Mesendoderm (in vitro differentiated cells): ENCODE results near the gene ARHGAP32.

Experiments
- DNase-seq: peaks from one replicate; pipeline ENCODE4 v3.0.0; 2013
- H2AK5ac ChIP-seq: 2 replicates; pipeline ENCODE4 v1.6.1; 2013; ENCODE audit warnings: low read length, inconsistent platforms
- H2BK120ac ChIP-seq: 2 replicates; pipeline ENCODE4 v1.6.1; 2013; ENCODE audit warnings: low read depth, mild to moderate bottlenecking, low read length, moderate library complexity, mixed read lengths
- H2BK15ac ChIP-seq: replicated peaks from 2 replicates; pipeline ENCODE4 v1.6.1; 2013; ENCODE audit warnings: low read depth, mild to moderate bottlenecking, moderate library complexity
- H2BK5ac ChIP-seq: 2 replicates; pipeline ENCODE4 v1.6.1; 2013; ENCODE audit warnings: low read length, inconsistent platforms
- H3K18ac ChIP-seq: 2 replicates; pipeline ENCODE4 v1.6.1; 2013; ENCODE audit warnings: mild to moderate bottlenecking, low read length, mixed read lengths
- H3K23ac ChIP-seq: one replicate; pipeline ENCODE4 v1.6.1; 2013; ENCODE audit warnings: low read length
- H3K27ac ChIP-seq: 2 replicates; pipeline ENCODE4 v1.5.1; 2013; ENCODE audit warnings: low read depth, mild to moderate bottlenecking, inconsistent platforms, low read length, moderate library complexity
- H3K27me3 ChIP-seq: 2 replicates; pipeline ENCODE4 v1.6.1; 2013; ENCODE audit warnings: low read length, control low read depth, mild to moderate bottlenecking, inconsistent platforms; ENCODE audit not compliant: insufficient read depth, poor library complexity
- H3K36me3 ChIP-seq: 2 replicates; pipeline ENCODE4 v1.6.1; 2013; ENCODE audit warnings: low read length, inconsistent platforms; ENCODE audit not compliant: control insufficient read depth, insufficient read depth
- H3K4ac ChIP-seq: one replicate; pipeline ENCODE4 v1.6.1; 2013; ENCODE audit warnings: low read depth, mild to moderate bottlenecking, low read length, moderate library complexity
- H3K4me1 ChIP-seq: 2 replicates; pipeline ENCODE4 v1.6.1; 2013; ENCODE audit warnings: low read depth, low read length, inconsistent platforms; ENCODE audit not compliant: control insufficient read depth
- H3K4me2 ChIP-seq: 2 replicates; pipeline ENCODE4 v1.6.1; 2013; ENCODE audit warnings: low read length
- H3K4me3 ChIP-seq: 2 replicates; pipeline ENCODE4 v1.5.1; 2013; ENCODE audit warnings: mild to moderate bottlenecking, low read length
- H3K56ac ChIP-seq: one replicate; pipeline ENCODE4 v1.6.1; 2013; ENCODE audit warnings: low read length
- H3K79me1 ChIP-seq: 2 replicates; pipeline ENCODE4 v1.6.1; 2013; ENCODE audit warnings: low read length, inconsistent platforms
- H3K79me2 ChIP-seq: 2 replicates; pipeline ENCODE4 v1.6.1; 2013; ENCODE audit warnings: mild to moderate bottlenecking, low read length; ENCODE audit not compliant: control insufficient read depth, insufficient read depth
- H3K9ac ChIP-seq: 2 replicates; pipeline ENCODE4 v1.6.1; 2013; ENCODE audit warnings: low read length, inconsistent platforms
- H4K5ac ChIP-seq: one replicate; pipeline ENCODE4 v1.6.1; 2013; ENCODE audit warnings: low read length
- H4K8ac ChIP-seq: one replicate; pipeline ENCODE4 v1.6.1; 2013; ENCODE audit warnings: low read depth, mild to moderate bottlenecking, control low read depth, low read length, moderate library complexity
- WGBS: extraction: QIAGEN DNeasy Blood & Tissue Kit; methylation state at CpG from one replicate; pipeline ENCODE4 v1.1.7; 2013; ENCODE audit warnings: low lambda C conversion rate, missing lambda C conversion rate; ENCODE audit not compliant: insufficient coverage; ENCODE audit errors: extremely low coverage; 5-methylcytosine and 5-hydroxymethylcytosine counted together

ARHGAP32 gene

DNA sequence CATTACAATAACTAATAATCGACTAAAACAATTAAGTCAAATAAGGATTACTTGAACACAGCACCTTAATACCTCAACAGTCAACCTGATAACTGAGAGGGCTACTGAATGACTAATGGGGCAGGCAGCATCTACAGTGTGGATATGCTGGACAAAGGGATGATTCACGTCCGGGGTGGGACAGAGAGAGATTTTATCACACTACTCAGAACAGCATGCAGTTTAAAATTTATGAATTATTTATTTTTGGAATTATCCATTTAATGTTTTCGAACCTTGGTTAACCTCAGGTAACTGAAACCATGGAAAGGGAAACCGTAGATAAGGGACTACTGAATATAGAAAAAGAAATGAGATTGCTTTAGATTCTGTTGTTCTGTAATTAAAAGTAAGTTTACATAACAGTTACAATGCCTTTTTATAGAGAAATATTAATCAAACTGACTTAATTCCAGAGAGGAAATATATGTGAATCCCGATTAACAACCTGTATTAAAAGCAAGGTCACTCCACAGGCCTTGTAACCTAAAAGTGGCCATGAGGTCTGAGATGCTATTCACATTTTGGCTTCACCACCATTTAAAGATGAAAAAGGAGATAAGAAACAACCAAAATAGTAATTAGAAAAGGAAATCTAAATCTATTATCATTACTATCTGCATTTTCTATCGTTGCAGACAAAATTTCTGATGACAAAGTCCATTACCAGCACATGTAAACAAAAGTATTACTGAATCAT is 130.5 kb downstream of the ARHGAP32 start:
- Histone ChIP-seq H3K79me1 (no peaks in the 10 kb centered on the region), H3K36me3 (no peaks in the 10 kb centered on the region), H4K5ac (no peak overlapping the region), H3K9ac (no peak overlapping the region), H3K23ac (no peak overlapping the region), H3K4me2 (no peak overlapping the region), H3K27ac (no peak overlapping the region), H2AK5ac (no peak overlapping the region), H3K4me1 (no peaks in the 10 kb centered on the region), H3K27me3 (no peaks in the 10 kb centered on the region), H4K8ac (no peak overlapping the region), H3K4ac (no peak overlapping the region), H3K18ac (no peak overlapping the region), H3K4me3 (no peak overlapping the region), H3K56ac (no peak overlapping the region), H3K79me2 (no peaks in the 10 kb centered on the region), H2BK120ac (no peak overlapping the region), H2BK5ac (no peak overlapping the region), H2BK15ac (no peak overlapping the region)
- DNase-seq, result no peak
- WGBS, result no CpG with 5 or more reads among the region's 7 CpGs

- no peak overlapping the region for H3K27ac ChIP-seq
- H2BK120ac ChIP-seq, result no peak overlapping the region
- no CpG with 5 or more reads among the region's 11 CpGs for WGBS
- no peak for DNase-seq
- no peak overlapping the region for H3K4me3 ChIP-seq
- no peaks in the 10 kb centered on the region for H3K27me3 ChIP-seq
- no peak overlapping the region for H4K5ac ChIP-seq
- no peaks in the 10 kb centered on the region for H3K4me1 ChIP-seq
- H2BK15ac ChIP-seq, result no peak overlapping the region
- H3K9ac ChIP-seq, result no peak overlapping the region
- no peaks in the 10 kb centered on the region for H3K36me3 ChIP-seq
- H3K18ac ChIP-seq, result no peak overlapping the region
- no peak overlapping the region for H3K4me2 ChIP-seq
- H2BK5ac ChIP-seq, result no peak overlapping the region
- H3K79me1 ChIP-seq, result no peaks in the 10 kb centered on the region
- H3K56ac ChIP-seq, result no peak overlapping the region
- H3K23ac ChIP-seq, result no peak overlapping the region
- H2AK5ac ChIP-seq, result no peak overlapping the region
- H4K8ac ChIP-seq, result no peak overlapping the region
- H3K4ac ChIP-seq, result no peak overlapping the region
- no peaks in the 10 kb centered on the region for H3K79me2 ChIP-seq
Observed at GRCh38 chr11:129056916-129057315, 135.2 kb downstream of the ARHGAP32 start.

DNA sequence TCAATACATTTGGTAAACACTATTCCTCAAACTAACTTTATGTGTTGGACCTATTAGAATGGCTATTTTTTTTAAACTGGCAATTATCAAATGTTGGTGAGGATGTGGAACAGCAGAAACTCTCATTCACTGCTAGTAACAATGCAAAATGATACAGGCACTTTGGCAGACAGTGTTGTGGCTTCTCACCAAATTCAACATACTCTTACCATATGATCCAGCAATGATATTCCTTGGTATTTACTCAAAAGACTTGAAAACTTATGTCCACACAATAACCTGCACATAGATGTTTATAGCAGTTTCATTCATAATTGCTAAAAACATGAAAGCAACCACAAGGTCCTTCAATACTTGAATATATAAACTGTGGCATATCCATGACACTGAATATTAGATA is 136.9 kb downstream of the ARHGAP32 start:
- Histone ChIP-seq H3K27me3 (no peaks in the 10 kb centered on the region), H3K4ac (no peak overlapping the region), H2BK5ac (no peak overlapping the region), H3K27ac (no peak overlapping the region), H3K4me3 (no peak overlapping the region), H3K79me1 (no peaks in the 10 kb centered on the region), H2BK15ac (no peak overlapping the region), H3K79me2 (no peaks in the 10 kb centered on the region), H2AK5ac (no peak overlapping the region), H3K36me3 (no peaks in the 10 kb centered on the region), H3K9ac (no peak overlapping the region), H3K56ac (no peak overlapping the region), H4K5ac (no peak overlapping the region), H3K4me1 (no peaks in the 10 kb centered on the region), H3K18ac (no peak overlapping the region), H3K23ac (no peak overlapping the region), H4K8ac (no peak overlapping the region), H2BK120ac (no peak overlapping the region), H3K4me2 (no peak overlapping the region)
- no peak for DNase-seq

- Histone ChIP-seq H2BK120ac (no peak overlapping the region), H2BK15ac (no peak overlapping the region), H3K4me2 (no peak overlapping the region), H3K27ac (no peak overlapping the region), H3K56ac (no peak overlapping the region), H4K8ac (no peak overlapping the region), H3K23ac (no peak overlapping the region), H2AK5ac (no peak overlapping the region), H3K18ac (no peak overlapping the region), H3K79me2 (no peaks in the 10 kb centered on the region), H3K4me1 (no peaks in the 10 kb centered on the region), H2BK5ac (no peak overlapping the region), H3K4me3 (no peak overlapping the region), H3K79me1 (no peaks in the 10 kb centered on the region), H3K36me3 (no peaks in the 10 kb centered on the region), H4K5ac (no peak overlapping the region), H3K9ac (no peak overlapping the region), H3K27me3 (no peaks in the 10 kb centered on the region), H3K4ac (no peak overlapping the region)
- no peak for DNase-seq
- WGBS, result no CpG with 5 or more reads among the region's 4 CpGs
Observed at GRCh38 chr11:129048911-129049310, 143.2 kb downstream of the ARHGAP32 start.

DNA sequence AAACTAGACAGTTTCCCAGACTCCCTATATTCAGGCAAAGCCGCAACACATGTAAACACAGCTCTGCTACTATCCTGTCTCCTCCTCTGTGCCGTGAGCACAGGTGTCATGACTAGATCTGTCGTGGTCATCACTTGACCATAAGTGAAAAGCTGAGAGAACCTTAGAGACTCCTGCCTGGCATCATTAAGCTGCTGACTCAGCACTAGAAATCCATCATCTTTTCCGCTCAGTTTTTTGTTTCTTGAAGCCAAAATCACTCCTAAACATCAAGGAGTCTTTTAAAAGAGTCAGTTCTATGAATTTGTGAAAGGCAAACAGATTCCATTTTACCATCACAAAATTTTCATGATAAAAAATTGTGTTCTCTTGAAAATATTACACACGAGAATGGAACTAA is 147.0 kb downstream of the ARHGAP32 start:
- H3K9ac ChIP-seq, result no peak overlapping the region
- H2AK5ac ChIP-seq, result no peak overlapping the region
- no peak overlapping the region for H3K56ac ChIP-seq
- H3K4me2 ChIP-seq, result no peak overlapping the region
- no peaks in the 10 kb centered on the region for H3K79me1 ChIP-seq
- no peaks in the 10 kb centered on the region for H3K27me3 ChIP-seq
- H3K36me3 ChIP-seq, result no peaks in the 10 kb centered on the region
- H2BK120ac ChIP-seq, result no peak overlapping the region
- no peak overlapping the region for H3K23ac ChIP-seq
- H3K18ac ChIP-seq, result no peak overlapping the region
- H3K4ac ChIP-seq, result no peak overlapping the region
- no peak overlapping the region for H4K5ac ChIP-seq
- no peaks in the 10 kb centered on the region for H3K4me1 ChIP-seq
- H2BK5ac ChIP-seq, result no peak overlapping the region
- no peak overlapping the region for H4K8ac ChIP-seq
- H3K79me2 ChIP-seq, result no peaks in the 10 kb centered on the region
- H3K4me3 ChIP-seq, result no peak overlapping the region
- H3K27ac ChIP-seq, result no peak overlapping the region
- no peak for DNase-seq
- no CpG with 5 or more reads among the region's 5 CpGs for WGBS
- no peak overlapping the region for H2BK15ac ChIP-seq

DNA sequence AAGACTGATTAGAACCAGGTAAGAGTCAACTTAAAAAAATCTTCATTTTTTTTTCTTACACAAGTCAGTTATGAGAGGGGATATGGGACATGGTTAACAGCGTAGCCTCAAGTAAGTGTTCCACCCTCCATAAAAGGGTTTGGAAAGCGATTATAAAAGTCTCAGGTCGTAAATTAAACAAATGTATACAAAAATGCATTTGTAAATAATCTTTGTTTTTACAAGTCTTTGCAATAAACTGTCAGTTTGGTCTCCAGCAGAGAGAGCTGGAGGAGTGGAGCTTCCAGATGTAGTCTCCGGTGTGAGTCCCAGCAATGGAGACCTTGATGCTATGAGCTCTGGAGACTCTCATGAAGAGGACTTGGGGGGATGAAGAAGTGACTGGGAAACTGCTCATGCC is 149.6 kb downstream of the ARHGAP32 start:
- H4K8ac ChIP-seq, result no peak overlapping the region
- no peak overlapping the region for H2BK120ac ChIP-seq
- no peak overlapping the region for H2BK15ac ChIP-seq
- H3K79me1 ChIP-seq, result no peaks in the 10 kb centered on the region
- H2AK5ac ChIP-seq, result no peak overlapping the region
- no peak overlapping the region for H3K4me3 ChIP-seq
- H2BK5ac ChIP-seq, result no peak overlapping the region
- H4K5ac ChIP-seq, result no peak overlapping the region
- H3K23ac ChIP-seq, result no peak overlapping the region
- H3K4me1 ChIP-seq, result no peaks in the 10 kb centered on the region
- no peaks in the 10 kb centered on the region for H3K79me2 ChIP-seq
- no peak overlapping the region for H3K27ac ChIP-seq
- WGBS, result no CpG with 5 or more reads among the region's 4 CpGs
- H3K36me3 ChIP-seq, result no peaks in the 10 kb centered on the region
- H3K27me3 ChIP-seq, result no peaks in the 10 kb centered on the region
- no peak overlapping the region for H3K4me2 ChIP-seq
- H3K18ac ChIP-seq, result no peak overlapping the region
- no peak overlapping the region for H3K9ac ChIP-seq
- no peak for DNase-seq
- no peak overlapping the region for H3K56ac ChIP-seq
- no peak overlapping the region for H3K4ac ChIP-seq
